ENCODE data around the gene RIOK2. TPM values are rescaled to one million over a fixed set of nuclear protein-coding genes. Genes with fewer than 3 reads are reported as not detected.

Gene RIOK2
- total RNA-seq, 2 donors from 2014 or later = 23.9 to 24.9 TPM

- no peak for DNase-seq
- Histone ChIP-seq H3K36me3 (no peaks in the 10 kb centered on the region), H3K4me3 (no peak overlapping the region), H3K4me1 (no peaks in the 10 kb centered on the region), H3K27ac (no peak overlapping the region), H3K9ac (ENCODE audit: low read depth in 2 of 2, low read length in 2 of 2) (no peak overlapping the region), H3K27me3 (no peaks in the 10 kb centered on the region), H3K9me3 (no peaks in the 10 kb centered on the region)
- intact Hi-C loops (cut with DNase I) = no loop called here
- TF ChIP-seq CTCF (IDR thresholded peaks at IDR 0.05) = no peak
These were observed 72.0 kb downstream of the RIOK2 start for GRCh38 chr5:97111004-97111403.

Other genes with a start within 250 kb of the RIOK2 start
- 10 to 100 TPM; 23.7 to 34.9 TPM for gene LNPEP, start 247.2 kb downstream of the RIOK2 start, total RNA-seq
- gene LIX1, start 40.6 kb downstream of the RIOK2 start, total RNA-seq = under 1 TPM in 1 of 2 donors, not detected in 1; 0.61 TPM

All from colonic mucosa (tissue), 4 donors.